Suppressor macrophage treated with lipopolysaccharide for 1 hour (primary cell): ENCODE results near the gene NIPSNAP3A.
"Not testable (repeated sequence)": the region's sequence is repeated elsewhere in the genome, so short reads cannot be mapped to it uniquely, and the experiment has no call there.

Experiments used
- DNase-seq, 3 donors: peaks; one replicate each; pipeline ENCODE4 v3.0.0-alpha.2; 2020 to 2022

NIPSNAP3A gene

DNA sequence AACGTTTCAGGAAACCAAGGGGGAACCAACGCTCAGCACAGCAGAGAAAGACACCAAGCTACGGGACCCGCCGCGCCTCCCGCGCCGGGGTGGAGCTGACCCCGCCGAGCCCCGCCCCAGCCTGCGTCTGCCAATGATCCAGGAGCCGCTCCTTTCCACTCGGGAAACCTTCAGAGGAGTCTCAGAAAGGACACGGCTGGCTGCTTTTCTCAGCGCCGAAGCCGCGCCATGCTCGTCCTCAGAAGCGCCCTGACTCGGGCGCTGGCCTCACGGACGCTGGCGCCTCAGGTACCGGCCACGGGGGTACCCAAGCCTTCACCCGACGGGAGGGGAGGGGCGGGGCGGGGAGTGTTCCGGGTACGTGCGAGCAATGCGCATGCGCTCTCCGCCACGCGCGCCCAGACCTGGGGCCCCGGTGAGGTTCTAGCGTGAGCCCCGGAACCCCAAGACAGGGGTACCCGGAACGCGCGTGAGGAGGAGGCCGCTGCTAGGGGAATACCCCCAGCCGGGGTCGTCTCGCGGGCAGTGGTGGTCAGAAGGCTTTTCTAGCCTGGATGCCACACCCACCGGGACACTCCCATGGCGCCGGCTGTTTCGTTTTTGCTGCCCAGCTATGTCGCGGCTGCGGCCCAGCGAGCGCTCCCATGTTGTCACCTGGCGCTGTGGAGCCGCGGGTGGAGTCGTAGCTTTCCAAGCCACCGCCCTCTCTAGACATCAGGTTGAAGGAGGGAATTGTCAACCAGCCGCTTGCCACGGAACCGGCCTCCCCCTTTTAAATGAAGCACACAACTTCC lies at the start of gene NIPSNAP3A:
TSS of gene NIPSNAP3A (plus strand) at position 119 of the 794 bp plus-strand sequence. CDS start at position 229, 110 bp downstream.
- DNase-seq: peak; percentile 90 to 94 (median 90)

DNA sequence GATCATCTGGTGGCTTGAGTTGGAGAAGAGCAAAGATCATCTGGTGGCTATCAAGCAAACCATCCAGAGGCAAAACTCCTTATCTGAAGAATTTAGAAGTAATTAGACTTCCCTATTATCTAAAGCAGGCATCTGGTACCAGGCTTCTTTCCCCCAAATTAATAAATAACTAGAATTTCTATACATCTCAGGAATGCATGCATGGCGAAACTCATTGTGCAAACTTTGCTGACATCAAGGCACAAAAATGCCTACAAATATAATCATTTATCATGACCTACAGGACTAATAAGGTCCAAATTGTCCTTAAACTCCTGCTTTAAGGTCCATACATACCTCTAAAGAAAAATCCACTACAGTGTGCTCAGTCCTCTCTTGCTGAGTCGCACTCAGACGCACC lies 47.2 kb upstream of the NIPSNAP3A start:
- DNase-seq: no peak

DNA sequence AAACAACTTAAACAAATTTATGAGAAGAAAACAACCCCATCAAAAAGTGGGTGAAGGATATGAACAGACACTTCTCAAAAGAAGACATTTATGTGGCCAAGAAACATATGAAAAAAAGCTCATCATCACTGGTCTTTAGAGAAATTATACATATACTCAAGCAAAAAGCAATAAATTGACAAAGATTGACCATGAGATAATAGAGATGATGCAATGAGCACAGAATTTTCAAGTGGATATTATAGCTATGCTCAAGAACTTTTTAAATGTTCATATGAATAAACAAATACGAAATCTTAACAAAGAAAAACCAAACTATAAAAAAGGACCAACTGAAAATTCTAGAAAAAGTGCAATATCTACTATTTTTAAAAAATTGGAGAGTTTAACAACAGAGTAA lies 38.7 kb upstream of the NIPSNAP3A start:
- DNase-seq: not testable (repeated sequence)

DNA sequence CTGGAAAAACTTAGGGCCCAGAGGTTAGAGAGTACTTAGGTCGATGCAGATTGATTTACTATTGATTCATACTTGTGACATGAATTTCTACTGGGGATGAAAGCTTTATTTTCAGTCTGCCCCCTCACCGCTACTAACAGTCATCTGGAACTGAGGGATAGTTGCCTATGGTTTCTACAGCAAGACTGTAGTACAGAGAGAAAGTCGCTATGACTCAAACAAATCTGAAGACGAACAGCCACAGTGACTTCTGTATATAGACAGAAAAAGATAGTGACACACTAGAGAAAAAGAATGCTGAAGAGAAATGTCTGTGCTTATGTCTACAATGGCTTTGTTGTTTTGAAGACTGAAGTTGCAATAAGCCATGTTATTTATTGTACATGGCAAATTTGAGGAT lies 35.9 kb upstream of the NIPSNAP3A start:
- no peak for DNase-seq

DNA sequence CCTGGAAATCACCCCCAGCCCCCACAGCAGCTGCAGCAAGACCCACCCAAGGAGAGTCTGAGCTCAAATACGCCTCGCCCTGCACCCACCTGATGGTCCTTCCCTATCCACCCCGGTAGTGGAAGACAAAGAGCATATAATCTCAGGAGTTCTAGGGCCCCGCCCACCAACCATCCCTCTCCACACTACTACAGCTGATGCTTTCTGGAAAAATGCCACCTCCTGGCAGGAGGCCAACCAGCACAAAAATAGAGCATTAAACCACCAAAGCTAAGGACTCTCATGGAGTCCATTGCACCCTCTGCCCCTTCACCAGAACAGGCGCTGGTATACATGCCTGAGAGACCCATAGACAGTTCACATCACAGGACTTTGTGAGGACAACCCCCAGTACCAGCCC lies 22.5 kb upstream of the NIPSNAP3A start:
- DNase-seq: no peak

DNA sequence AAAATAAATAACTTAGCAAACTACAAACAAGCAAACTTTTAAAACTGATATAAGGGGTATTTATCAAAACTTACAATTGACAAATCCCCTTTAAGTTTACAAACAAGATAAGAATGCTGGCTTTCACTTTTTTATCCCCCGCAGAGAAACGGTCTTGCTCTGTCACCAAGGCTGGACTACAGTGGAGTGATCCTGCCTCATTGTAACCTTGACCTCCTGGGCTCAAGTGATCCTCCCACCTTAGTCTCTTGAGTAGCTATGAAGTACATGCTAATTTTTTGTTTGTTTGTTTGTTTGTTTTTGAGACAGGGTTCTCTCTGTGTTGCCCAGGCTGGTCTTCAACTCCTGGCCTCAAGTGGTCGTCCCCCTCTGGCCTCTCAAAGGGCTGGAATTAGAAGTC lies 9.0 kb upstream of the NIPSNAP3A start:
- no peak for DNase-seq

DNA sequence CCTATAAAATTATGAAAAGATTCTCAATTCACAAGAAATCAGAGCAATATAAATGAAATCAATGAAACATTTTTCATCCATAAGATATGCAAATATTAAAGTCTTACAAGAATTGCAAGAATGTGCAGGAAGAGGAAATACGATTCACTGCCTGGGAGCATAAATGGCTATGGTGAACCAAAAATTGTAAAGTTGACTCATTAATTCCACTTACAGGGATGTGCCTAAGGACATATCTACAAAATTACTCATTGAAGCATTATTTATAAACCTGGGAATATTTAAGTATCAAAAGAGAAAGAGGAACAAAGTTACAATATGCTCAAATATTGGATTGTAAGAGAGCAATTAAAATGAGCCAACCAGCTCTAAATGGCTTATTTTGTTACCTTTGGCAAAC lies 6.9 kb upstream of the NIPSNAP3A start:
- DNase-seq: peak in 2 of 3 donors; percentile 27 to 53

DNA sequence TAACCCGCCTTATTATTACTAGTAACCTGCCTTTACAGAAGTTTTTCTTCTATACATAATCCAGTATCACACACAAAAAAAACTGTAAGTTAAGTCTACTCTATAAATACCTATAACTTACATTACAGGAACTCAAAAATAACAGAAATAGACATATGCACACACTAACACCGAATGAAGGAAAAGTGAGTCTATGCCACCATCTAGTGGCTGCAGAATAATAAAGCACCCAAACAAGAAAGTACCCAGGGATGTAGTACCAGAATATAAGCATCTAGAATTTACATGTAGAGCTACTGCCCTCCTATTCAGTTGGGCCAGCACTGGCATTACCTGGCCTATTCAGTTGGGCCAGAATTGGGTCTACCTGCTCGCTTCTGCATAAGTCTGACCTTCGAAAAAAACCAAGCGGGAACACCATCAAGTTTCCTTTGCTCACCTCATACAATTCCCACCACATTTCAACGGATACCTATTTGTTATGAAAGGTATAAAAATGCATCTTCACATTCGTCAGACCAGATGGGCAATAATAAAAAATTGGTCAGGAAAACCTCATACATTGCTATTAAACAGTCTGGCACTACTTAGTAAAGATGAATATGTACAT lies 4.0 kb upstream of the NIPSNAP3A start:
- peak; percentile 61 to 81 (median 81) for DNase-seq

DNA sequence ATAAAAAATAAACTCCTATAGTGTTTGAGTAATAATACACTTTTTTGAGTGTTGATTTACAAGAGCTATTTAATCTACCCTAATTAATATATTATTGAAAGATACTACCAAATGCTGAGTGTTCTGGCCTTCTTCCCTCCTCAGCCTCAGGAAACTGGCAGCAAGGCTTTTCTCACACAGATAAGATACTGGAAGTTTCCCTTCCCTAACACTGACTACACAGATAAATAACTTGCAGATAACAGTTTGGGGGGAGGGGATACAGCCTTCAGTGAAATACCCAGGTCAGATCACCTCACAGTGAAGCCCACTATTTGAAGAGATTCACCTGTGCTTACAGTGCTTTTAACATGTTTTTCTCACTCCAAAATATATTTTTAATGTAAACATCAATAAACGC lies 1.6 kb upstream of the NIPSNAP3A start:
- no peak for DNase-seq

DNA sequence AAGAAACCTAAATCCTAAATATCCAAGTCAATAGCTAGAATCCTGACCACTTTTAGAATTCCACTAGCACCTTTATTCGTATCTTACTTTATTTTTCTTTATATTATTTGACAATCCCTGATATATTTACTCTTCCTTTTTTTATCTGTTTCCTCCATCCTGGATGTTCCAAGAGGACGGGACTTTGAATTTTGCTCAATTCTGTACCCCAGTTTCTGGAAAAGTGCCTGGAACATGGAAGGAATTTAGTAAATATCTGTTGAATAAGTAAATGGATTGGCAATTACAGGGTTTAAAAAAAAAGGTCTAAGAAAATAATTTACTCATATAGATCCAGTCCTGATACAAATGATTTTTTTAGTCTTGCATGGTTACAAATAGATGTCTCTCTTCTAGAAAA lies 1.2 kb upstream of the NIPSNAP3A start:
- no peak for DNase-seq

DNA sequence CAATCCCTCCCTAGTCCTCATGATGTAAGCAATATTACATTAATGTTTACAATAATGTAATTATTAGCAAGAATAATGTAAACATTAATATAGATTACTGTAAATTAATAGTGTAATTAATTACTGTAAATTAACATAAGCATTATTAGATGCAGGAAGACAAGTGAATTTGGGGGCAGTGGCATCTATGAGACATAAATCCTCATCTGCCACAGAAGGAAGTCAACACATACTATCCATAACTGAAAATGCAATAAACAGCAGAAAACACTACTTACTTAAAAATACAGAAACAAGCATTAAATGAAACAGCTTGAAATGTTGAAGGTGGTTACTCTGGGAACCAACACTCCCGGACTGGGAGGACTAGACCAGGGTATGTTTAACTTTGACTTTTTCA lies 685 bp upstream of the NIPSNAP3A start:
- no peak for DNase-seq

DNA sequence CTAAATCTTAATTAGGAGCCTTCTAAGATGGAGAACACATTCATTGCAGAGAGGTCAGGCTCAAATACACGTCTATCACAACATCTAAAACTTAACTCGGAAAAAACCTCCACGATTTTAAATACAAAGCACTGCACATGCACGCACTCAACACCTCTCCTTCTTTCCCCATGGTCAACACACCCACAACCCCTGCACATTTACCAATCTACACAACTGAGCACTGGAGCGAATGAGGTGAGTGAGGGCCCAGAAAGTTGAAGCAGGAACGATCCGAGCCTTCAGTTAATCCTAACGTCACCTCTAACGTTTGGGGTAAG lies 278 bp upstream of the NIPSNAP3A start:
- no peak for DNase-seq

DNA sequence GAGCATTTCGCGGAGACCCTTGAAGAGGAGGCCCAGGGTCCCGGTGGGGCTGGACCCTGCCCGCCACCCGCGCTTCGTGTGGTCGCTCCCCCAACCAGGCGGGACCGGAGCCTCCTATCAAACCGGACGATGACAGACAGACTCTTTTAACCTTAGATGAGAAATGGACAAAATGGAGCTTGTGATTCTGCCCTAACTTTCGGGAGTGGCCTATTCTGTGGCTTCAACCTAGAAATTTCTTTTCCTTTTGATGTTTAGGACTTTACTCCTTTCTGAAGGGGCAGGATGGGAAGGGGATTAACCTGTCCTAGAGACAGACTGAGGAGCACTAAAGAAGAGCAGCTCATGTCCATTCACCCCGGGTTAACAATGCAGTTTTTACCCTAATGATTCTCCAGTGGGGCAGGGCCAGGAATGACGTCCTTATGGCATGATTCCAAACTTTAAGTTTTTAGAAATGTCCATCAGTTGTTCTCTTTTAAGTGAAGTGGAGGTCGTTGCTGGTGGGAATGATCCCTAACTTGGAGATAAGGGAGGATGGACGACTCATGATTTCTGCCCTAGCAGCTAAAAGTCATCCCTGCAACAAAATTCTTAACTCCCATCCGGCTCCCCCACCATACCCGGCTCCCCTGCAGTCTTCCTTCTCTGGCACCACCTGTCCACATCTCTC lies 1.0 kb downstream of the NIPSNAP3A start:
- DNase-seq: peak; percentile 50 to 59 (median 51)

DNA sequence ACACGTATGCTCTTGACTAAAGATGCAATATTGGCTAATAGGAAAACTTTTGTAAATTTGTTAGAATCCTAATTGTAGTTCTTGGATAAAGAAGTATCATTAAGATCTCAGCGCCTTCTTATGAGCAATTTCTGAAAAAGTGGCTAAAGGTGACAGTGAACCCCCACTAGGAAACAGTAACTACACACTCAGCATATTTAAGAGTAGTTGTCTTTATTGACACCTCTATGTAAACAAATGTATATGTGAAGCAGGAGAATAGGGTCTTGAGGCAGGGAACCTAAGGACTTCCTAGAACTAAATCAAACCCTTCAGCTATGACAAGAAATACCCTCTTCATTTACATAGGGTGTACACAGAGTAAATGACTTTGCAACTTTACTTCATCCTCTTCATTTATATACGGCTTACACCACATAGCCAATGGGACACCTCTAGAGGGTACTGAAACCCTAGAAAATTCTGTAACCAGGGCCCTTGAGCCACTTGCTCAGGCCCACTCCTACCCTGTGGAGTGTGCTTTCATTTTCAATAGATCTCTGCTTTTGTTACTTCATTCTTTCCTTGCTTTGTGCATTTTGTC lies 2.8 kb downstream of the NIPSNAP3A start:
- DNase-seq: peak in 1 of 3 donors; percentile 25

DNA sequence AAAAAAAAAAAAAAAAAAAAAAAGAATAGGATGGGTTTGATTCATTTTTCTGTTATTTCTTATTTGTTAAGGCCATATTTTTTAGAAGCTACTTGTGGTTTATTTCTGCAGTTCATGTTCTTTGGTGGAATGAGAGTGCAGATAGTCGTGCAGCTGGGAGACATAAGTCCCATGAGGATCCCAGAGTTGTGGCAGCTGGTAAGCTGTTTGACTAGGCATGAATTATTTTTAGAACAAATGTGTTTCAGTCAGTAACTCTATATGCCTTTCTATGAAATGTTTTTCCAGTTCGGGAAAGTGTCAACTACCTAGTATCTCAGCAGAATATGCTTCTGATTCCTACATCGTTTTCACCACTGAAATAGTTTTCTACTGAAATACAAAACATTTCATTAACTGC lies 11.5 kb downstream of the NIPSNAP3A start:
- DNase-seq: no peak

DNA sequence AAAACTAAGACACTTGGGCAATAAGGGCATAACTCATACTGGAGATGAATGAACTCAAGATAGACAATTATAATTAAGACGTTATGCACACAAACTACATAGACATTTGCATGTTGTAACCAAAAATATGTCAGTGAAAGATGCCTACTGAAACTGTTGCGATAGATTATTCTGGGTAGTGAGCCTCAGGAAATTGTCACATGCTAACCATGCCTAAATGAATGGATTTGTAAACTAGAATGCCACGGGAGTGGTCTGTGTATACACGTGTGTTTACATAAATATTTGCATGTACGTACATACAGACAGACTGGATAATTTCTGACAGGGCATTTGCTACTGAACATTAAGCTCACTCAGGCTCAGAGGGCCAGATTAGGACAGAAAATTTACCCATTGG lies 17.7 kb downstream of the NIPSNAP3A start:
- DNase-seq: no peak

DNA sequence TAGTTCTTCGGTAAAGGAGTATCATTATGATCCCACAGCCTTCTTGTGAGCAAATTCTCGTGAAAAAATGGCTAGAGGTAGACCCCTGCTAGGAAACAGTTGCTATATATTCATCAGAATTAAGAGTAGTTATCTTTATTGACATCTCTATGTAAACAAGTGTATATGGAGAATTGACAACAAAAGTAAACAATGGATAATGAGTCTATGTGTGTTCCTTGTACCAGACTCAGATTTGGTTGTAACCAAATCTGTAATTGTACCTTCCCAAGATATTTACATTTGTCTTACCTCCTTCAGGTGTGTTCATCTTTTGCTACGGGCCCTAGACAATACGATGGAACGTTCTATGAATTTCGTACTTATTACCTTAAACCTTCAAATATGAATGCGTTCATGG lies 18.5 kb downstream of the NIPSNAP3A start:
- DNase-seq: no peak

DNA sequence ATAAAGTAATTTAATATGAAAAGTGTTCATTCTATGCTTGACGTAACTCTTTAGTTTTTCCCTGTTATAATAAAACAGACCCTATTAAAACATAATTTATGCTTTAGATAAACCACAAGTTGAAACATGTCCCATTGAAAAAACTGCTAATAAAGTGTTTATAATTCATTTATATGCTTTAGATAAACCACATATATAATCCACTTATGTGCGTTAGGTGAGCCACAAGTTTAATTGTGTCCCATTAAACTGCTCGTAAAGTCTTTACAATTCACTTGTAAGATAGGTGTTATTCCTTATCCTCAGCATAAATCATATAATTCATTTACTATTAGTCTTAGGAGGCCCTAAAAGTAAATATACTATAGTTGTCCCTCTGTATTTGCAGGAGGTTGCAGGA lies 20.0 kb downstream of the NIPSNAP3A start:
- DNase-seq: no peak

DNA sequence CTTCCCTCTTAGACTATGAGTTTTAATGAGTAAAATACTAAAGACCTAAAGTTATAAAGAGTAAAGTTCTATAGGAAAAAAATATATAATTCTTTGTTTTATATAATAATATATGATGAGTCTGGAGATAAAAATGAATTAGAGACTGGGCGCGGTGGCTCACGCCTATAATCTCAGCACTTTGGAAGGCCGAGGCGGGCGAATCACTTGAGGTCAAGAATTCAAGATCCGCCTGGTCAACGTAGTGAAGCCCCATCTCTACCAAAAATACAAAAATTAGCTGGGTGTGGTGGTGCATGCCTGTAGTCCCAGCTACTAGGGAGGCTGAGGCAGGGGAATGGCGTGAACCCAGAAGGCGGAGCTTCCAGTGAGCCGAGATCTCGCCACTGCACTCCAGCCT lies 21.5 kb downstream of the NIPSNAP3A start:
- not testable (repeated sequence) for DNase-seq

DNA sequence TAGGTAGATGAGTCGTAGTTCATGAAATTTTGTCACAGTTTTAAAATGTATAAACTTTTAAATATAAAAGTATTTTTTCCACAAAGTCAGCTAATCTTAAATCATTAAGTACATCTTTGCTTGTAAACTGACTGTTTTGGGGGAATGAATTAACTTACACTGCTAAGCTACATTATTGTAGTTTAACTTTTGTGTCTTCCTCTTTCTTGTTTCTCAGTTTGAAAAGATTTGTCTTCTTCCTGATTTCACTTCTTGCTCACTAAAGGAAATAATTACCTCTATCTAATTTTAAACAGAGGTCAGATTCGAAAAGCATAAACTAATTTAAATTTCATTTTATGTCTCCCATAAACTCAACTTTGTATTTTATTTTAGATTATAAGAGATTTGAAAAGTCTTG lies 22.2 kb downstream of the NIPSNAP3A start:
- peak in 1 of 3 donors; percentile 41 for DNase-seq

DNA sequence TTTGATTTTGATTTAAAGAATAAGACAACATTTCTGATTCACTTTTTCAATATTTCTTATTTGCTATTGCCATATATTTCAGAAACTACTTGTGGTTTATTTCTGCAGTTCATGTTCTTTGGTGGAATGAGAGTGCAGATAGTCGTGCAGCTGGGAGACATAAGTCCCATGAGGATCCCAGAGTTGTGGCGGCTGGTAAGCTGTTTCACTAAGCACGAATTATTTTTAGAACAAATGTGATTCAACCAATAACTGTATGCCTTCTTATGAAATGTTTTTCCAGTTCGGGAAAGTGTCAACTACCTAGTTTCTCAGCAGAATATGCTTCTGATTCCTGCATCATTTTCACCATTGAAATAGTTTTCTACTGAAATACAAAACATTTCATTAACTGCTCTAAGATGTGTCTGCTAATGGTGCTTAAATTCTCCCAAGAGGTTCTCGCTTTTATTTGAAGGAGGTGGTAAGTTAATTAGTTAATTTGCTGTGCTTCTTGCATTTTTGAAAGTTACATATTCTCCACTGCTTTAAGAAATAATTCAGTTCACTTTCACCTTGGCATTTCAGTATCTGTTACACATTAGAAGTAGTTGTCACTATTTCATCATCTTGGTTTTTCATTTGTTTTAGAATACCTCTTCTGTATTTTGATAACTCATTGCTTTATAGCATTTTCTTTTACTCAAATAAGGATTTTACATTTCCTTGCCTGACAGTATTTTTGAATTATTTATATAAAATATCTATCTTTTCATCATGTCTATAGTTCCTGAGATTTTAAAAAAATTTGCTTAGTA lies 25.4 kb downstream of the NIPSNAP3A start:
- DNase-seq: peak in 2 of 3 donors; percentile 50 to 62

DNA sequence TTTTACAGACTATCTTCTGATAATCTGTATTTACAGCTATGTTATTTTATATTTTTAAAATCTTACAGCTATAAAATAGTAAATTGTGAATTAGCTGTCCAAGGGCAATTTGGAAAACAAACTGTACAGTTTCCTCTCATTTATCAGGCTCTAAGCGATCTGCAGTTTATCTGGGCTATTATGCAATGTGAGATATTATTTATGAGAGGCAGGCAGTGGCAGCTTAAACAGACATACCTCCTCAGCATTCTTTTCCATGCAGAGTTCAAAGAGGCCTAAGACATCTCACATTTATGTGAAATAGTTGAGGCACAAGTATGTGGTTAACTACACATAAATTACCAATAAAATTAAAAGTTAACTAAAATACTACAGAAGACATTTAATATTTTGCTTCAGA lies 26.6 kb downstream of the NIPSNAP3A start:
- no peak for DNase-seq
